Stimulated activated CD4-positive, alpha-beta T cell treated with anti-CD3 and anti-CD28 coated beads, Interleukin-15, amount 100 ng/mL, for 48 hours (primary cell): ENCODE measurements around the gene TGIF2LX.
"Not testable (repeated sequence)": the region's sequence is repeated elsewhere in the genome, so short reads cannot be mapped to it uniquely, and the experiment has no call there.

ENCODE experiments used
- DNase-seq, 2 donors: peaks; one replicate each; pipeline ENCODE4 v3.0.0-alpha.2; 2020; ENCODE audit warnings: low read depth in 2 of 2

The TGIF2LX gene

DNA sequence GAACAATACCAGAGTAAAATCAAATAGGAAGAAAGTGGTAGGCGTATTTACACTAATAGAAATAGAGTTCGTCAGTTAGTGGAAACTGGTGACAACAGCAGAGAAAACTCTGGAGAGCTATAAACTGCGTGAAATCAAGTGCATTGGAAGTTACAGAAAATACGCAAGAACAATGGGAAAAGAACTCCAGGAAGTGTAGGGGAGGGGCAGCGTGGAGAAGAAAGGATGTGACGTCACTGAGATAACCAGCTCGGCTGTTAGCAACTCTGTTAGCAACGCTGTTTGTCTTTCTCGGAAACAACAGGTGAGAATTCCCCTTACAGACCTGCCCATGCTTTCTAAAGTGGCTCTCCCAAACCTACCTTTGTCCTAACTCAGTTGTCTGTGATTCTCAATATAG is at the start of gene TGIF2LX:
Gene TGIF2LX (plus strand): TSS at position 244 of the 400 bp plus-strand sequence. CDS start 178 bp downstream, outside the sequence.
- DNase-seq = not testable (repeated sequence)

DNA sequence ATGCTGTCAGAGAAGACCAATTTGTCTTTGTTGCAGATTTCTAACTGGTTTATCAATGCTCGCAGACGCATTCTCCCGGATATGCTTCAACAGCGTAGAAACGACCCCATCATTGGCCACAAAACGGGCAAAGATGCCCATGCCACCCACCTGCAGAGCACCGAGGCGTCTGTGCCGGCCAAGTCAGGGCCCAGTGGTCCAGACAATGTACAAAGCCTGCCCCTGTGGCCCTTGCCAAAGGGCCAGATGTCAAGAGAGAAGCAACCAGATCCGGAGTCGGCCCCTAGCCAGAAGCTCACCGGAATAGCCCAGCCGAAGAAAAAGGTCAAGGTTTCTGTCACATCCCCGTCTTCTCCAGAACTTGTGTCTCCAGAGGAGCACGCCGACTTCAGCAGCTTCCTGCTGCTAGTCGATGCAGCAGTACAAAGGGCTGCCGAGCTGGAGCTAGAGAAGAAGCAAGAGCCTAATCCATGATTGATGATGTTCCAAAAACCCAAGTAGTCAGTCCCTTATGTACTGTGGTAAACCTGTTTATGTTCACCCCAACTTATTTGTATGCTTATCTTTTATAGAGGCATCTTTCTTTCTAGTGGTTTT is 728 bp downstream of the TGIF2LX start:
- not testable (repeated sequence) for DNase-seq

DNA sequence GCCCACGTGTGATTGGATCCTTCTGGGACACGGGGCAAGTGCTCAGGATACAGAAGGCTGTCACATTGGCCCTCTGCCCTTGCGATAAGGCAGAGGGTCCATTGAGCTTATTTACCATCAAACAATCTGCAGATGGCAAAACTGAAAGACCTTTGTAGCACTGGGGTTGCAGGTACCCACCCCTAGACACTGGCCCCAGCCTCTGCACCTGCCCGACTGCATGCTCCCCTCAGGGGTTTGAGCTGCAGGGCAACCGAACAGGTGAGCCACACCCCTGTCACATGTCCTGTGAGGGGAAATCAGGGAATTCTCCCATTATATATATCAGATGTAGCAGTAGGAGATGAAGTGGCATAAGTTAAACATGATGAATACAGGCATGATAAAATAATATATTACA is 21.4 kb downstream of the TGIF2LX start:
- not testable (repeated sequence) for DNase-seq

DNA sequence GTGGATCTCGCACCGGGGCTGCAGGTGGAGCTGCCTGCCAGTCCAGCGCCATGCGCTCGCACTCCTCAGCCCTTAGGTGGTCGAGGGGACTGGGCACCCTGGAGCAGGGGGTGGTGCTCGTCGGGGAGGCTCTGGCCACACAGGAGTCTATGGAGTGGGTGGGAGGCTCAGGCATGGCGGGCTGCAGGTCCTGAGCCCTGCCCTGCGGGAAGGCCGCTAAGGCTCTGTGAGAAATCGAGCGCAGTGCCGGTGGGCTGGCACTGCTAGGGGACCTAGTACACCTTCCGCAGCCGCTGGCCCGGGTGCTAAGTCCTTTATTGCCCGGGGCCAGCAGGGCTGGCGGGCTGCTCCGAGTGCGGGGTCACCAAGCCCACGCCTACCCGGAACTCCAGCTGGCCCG is 43.9 kb downstream of the TGIF2LX start:
- DNase-seq = not testable (repeated sequence)
